EL (cell line): ENCODE results near the gene PCSK6.

ENCODE experiments used
- DNase-seq: peaks from one replicate; pipeline ENCODE4 v3.0.0-alpha.2; 2016

The PCSK6 gene

GRCh38 chr15:101445562-101446517 is 43.7 kb downstream of the PCSK6 start:
- DNase-seq: peak; percentile 62

- DNase-seq: no peak
Measured at GRCh38 chr15:101444807-101445508, 44.5 kb downstream of the PCSK6 start.

- DNase-seq: no peak
Measured at GRCh38 chr15:101444015-101444414, 45.5 kb downstream of the PCSK6 start.

GRCh38 chr15:101442272-101442671 is 47.2 kb downstream of the PCSK6 start:
- DNase-seq: no peak

- DNase-seq: no peak
Measured at GRCh38 chr15:101441696-101442095, 47.8 kb downstream of the PCSK6 start.

- DNase-seq: no peak
Measured at GRCh38 chr15:101440846-101441590, 48.5 kb downstream of the PCSK6 start.

GRCh38 chr15:101439920-101440319 is 49.6 kb downstream of the PCSK6 start:
- DNase-seq: peak; percentile 71

GRCh38 chr15:101439285-101439919 is 50.1 kb downstream of the PCSK6 start:
- peak; percentile 34 for DNase-seq

- DNase-seq: no peak
Measured at GRCh38 chr15:101438482-101439284, 50.8 kb downstream of the PCSK6 start.

GRCh38 chr15:101437618-101438481 is 51.7 kb downstream of the PCSK6 start:
- DNase-seq: no peak

GRCh38 chr15:101437209-101437608 is 52.3 kb downstream of the PCSK6 start:
- no peak for DNase-seq

- no peak for DNase-seq
Measured at GRCh38 chr15:101436526-101436925, 53.0 kb downstream of the PCSK6 start.

- DNase-seq: no peak
Measured at GRCh38 chr15:101435761-101436160, 53.7 kb downstream of the PCSK6 start.

- DNase-seq: no peak
Measured at GRCh38 chr15:101434032-101434920, 55.2 kb downstream of the PCSK6 start.

GRCh38 chr15:101433396-101433795 is 56.1 kb downstream of the PCSK6 start:
- no peak for DNase-seq

- DNase-seq: no peak
Measured at GRCh38 chr15:101432982-101433381, 56.5 kb downstream of the PCSK6 start.

GRCh38 chr15:101431748-101432147 is 57.8 kb downstream of the PCSK6 start:
- DNase-seq: no peak

- DNase-seq: no peak
Measured at GRCh38 chr15:101431301-101431700, 58.2 kb downstream of the PCSK6 start.

- DNase-seq: no peak
Measured at GRCh38 chr15:101429646-101430045, 59.9 kb downstream of the PCSK6 start.

- no peak for DNase-seq
Measured at GRCh38 chr15:101429191-101429590, 60.3 kb downstream of the PCSK6 start.
